Measurements from ENCODE around the gene CLEC5A.
"Not testable (repeated sequence)": the region's sequence is repeated elsewhere in the genome, so short reads cannot be mapped to it uniquely, and the experiment has no call there.

The CLEC5A gene

DNA sequence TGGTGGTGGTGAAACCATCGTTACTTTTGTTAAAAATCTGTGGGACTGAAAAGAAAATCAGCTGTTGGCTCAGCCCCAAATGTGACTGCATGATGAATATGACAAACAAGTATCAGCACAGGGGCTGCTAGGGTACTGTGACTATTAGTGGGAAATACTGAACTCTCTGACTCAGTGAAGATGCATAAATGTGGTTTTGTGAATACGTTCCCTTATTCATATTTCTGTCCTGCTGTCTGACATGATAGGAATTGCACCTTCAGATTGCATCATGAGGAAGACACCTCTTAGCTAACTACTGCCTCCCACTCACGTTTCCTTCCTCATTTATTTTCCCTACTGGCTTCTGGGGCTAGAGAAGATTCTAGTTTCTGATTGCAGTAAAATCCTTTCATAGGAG, 1.4 kb downstream of the CLEC5A start:
- DNase-seq = no peak

DNA sequence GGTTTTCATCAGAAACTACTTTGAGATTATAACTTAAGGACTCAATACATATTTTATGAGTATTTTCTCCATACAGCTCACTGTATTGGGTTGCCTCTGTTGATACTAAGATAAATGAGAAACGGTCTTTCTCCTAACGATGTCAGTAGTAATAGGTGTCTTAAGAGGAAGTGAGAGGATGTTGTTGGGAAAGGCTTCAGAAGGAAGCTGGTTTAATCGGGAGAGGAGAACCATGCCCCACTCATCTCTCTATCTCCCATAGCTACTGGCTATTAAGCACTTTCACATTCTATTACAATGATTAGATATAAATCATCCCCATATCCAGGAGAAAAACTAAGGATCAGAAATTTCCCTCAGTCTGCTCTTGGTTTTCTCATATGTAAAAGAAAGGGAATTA, 2.0 kb downstream of the CLEC5A start:
- no peak for DNase-seq

GRCh38 chr7:141943846-141944245, 2.9 kb downstream of the CLEC5A start:
- DNase-seq = no peak

DNA sequence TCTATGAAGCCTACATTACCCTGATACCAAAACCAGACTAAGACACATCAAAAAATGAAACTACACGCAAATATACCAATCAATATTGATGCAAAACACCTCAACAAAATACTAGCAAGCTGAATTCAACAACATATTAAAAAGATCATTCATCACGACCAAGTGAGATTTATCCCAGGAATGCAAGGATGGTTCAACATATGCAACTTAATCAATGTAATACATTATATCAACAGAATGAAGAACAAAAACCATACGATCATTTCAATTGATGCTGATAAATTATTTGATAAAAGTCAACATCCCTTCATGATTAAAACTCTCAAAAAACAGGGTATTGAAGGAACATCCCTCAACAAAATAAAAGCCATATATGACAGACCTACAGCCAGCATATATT, 5.7 kb downstream of the CLEC5A start:
- DNase-seq = no peak

GRCh38 chr7:141930211-141930610, 16.6 kb downstream of the CLEC5A start:
- no peak for DNase-seq

GRCh38 chr7:141928845-141929195, 18.0 kb downstream of the CLEC5A start:
- no peak for DNase-seq

GRCh38 chr7:141928146-141928844, 18.5 kb downstream of the CLEC5A start:
- no peak for DNase-seq

DNA sequence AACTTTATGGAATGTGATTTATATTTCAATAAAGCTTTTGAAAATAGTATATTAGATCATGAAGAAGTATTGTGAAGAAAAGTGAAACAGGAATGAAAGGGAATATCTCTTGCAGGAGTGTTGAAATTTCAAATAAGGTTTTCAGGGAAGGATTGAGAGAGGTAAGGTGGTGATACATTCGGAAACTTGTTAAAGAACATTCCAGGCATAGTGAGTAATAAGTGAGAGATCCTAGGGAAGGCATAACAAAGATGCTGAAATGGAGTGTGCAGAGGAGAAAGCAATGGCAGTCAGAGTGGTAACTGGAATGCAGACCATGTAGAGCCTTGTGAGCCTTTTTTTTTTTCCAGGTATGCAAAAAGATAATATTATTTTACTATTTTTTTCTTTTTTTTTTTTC, 26.5 kb downstream of the CLEC5A start:
- DNase-seq = no peak

- DNase-seq = no peak
Observed at GRCh38 chr7:141916099-141916498, 30.7 kb downstream of the CLEC5A start, which contains the start of gene OR9A4. Gene OR9A4 (plus strand): TSS chr7:141916399. CDS start chr7:141918876, 2,477 bp downstream.

DNA sequence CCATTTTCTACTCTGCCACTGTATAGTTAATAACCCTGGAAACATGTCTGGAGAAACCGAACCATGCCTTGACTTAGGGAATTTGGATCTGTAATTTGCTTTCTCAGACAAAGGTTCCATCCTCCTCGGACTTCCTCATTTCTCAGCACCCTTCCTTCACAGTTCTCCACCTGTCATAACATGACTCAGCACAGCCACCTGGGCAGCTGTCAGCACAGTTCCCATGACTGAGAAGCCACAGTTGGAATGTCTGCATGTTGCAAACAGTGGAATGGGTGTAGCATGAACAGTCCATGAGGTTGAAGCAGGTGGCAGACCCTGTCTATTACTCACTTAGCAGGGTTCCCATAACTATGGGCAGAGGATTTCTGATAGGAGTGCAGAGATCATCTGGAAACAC, 31.2 kb downstream of the CLEC5A start:
- no peak for DNase-seq

DNA sequence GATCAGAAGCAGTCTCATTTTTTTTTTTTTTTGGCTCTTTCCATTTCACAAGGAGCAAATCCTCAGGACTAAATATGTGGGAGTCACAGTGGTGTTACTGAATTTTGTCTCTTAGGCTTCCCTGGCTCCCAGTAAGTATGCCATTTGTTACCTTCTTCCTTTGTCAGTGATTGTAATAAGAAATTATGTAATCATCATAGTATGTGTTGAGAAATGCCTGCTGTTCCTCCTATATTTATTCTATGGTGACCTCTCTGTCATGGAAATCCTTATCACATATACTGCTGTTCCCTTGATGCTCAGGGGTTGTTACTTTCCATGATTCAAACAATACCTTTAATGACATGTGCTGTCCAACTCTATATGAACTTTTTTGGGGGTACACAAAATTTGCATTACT, 35.4 kb downstream of the CLEC5A start:
- DNase-seq = no peak

- no peak for DNase-seq
Observed at GRCh38 chr7:141906285-141906684, 40.5 kb downstream of the CLEC5A start.

GRCh38 chr7:141899366-141899765, 47.4 kb downstream of the CLEC5A start:
- DNase-seq = not testable (repeated sequence)

DNA sequence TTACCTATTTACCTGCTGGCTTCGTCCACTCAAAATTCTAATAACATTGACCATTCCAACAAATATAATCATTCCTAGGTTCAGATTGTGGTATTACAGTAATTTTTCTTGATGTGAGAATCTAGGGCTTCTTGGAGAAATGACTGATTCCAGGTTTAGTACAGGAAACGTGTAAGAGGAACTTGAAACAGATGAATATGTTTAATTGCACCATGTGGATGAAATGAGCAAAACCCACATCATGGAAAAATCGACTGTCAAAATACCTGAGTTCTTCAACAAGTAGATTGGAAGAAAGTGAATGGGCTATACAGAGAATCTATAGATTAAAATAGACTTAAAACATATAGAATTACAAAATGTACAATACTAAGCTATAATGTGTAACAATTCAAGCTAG, 55.4 kb downstream of the CLEC5A start:
- DNase-seq = no peak

- DNase-seq = no peak
Observed at GRCh38 chr7:141889321-141889720, 57.5 kb downstream of the CLEC5A start.

DNA sequence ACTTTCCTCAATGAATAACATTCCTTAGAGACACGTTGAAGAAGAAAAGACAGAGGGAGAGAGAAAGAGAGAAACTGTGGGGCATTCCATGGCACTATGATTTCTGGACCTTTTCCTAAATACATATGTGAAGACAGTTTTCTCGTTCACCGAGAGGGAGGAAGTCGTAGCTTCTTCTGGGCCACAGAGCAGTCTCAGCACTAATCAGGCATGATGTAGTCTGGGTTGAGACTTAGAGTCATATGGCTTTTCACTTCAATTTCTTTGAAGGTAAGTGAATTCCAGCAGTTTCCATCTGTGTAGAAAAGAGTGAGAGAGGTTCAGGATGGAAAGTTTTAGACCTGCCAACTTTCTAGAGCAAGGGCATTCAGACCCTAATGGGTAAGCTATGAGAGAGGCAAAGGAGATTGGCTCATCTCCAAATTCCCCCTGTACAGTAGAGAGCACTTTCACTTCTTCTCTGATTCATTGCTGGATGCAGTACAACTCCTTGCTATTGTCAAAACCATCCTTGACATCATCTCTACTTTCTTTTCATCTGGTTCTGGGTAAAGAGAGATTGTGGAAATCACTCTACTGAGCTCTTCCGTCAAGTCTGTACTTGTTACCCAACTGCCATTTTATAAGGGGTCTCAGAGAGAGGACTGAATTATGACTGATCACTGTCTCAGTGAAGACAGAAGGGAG, 62.1 kb downstream of the CLEC5A start:
- DNase-seq = no peak

- no peak for DNase-seq
Observed at GRCh38 chr7:141880960-141881359, 65.8 kb downstream of the CLEC5A start.

- DNase-seq = no peak
Observed at GRCh38 chr7:141877365-141877764, 69.4 kb downstream of the CLEC5A start.
